HepG2 (cell line): Measurements from ENCODE around the gene ERLEC1. TPM values are rescaled to one million over a fixed set of nuclear protein-coding genes. Genes with fewer than 3 reads are reported as not detected.
"Not testable (repeated sequence)": the region's sequence is repeated elsewhere in the genome, so short reads cannot be mapped to it uniquely, and the experiment has no call there.

ENCODE experiments used
- ATAC-seq: fragments of 200-7000 bp; cut with Tn5 transposase; 3 replicates; pipeline ENCODE4 v1.9.1; 2020; ENCODE audit warnings: mild to moderate bottlenecking, moderate library complexity
- BruUV-seq: library from RNA; stranded (reverse); fragments of 400-500 nt; replicated peaks from 2 replicates; lab custom pipeline; 2021; lab: Mats Ljungman, UMichigan
- CTCF ChIA-PET: fragments of 300-600 bp; formaldehyde crosslinking; extraction: SDS; loops from one replicate; lab custom pipeline; 2021; ENCODE audit warnings: low total read pairs, inconsistent platforms, low intra/inter-chr PET ratio; lab: Yijun Ruan, JAX
- POLR2A ChIA-PET: fragments of 350-600 bp; sonication (Branson Sonifier 250); formaldehyde crosslinking; loops from one replicate; lab custom pipeline; 2020; ENCODE audit warnings: antibody characterized with exemption, inconsistent platforms; lab: Yijun Ruan, JAX
- DNase-seq: peaks from one replicate; pipeline ENCODE4 v3.0.0-alpha.2; 2015; ENCODE audit warnings: low spot score
- FAIRE-seq: peaks from 3 replicates; lab custom pipeline; 2011; peaks lifted over from hg19 to GRCh38; lab: Jason Lieb, UNC
- H2AFZ ChIP-seq: one replicate; pipeline ENCODE4 v1.6.1; 2011; ENCODE audit warnings: low read length, inconsistent platforms
- H3K27ac ChIP-seq: fragments of 300-600 bp; 3 replicates; pipeline ENCODE4 v1.8.0; 2011; ENCODE audit warnings: mixed run types, mild to moderate bottlenecking, mixed read lengths, low read length, inconsistent platforms; ENCODE audit not compliant: insufficient read depth; ENCODE audit errors: extremely low read length
- H3K27me3 ChIP-seq, 2 experiments: fragments of 200-600 bp in 1 of 2; 2 replicates in 1 of 2; 3 replicates in 1 of 2; pipeline versions ENCODE4 v1.6.0 to v1.8.0; 2011; ENCODE audit warnings: low read length in 2 of 2, mild to moderate bottlenecking in 2 of 2, moderate library complexity in 2 of 2, inconsistent platforms in 1 of 2; ENCODE audit not compliant: insufficient read depth in 2 of 2, control insufficient read depth in 1 of 2
- H3K36me3 ChIP-seq, 2 experiments: fragments of 200-600 bp in 1 of 2; replicated peaks in 1 of 2; 2 replicates in 1 of 2; 3 replicates in 1 of 2; pipeline versions ENCODE4 v1.5.1 to v1.8.0; 2011; ENCODE audit warnings: low read length in 2 of 2, inconsistent platforms in 1 of 2; ENCODE audit not compliant: insufficient read depth in 2 of 2, control insufficient read depth in 1 of 2
- H3K4me1 ChIP-seq: 2 replicates; pipeline ENCODE4 v1.5.1; 2012; ENCODE audit warnings: low read length, inconsistent platforms; ENCODE audit not compliant: insufficient read depth
- H3K4me2 ChIP-seq: 2 replicates; pipeline ENCODE4 v1.6.0; 2011; ENCODE audit warnings: low read depth, low read length, inconsistent platforms
- H3K4me3 ChIP-seq, 3 experiments: fragments of 200-600 bp in 1 of 3; sonication (generic), shearing (Covaris generic) in 1 of 3; replicated peaks in 1 of 3; 2 replicates each; pipeline ENCODE4 v1.5.1; 2011 to 2016; ENCODE audit warnings: low read length in 3 of 3, inconsistent platforms in 2 of 3, low read depth in 2 of 3, mild to moderate bottlenecking in 2 of 3, control low read depth in 1 of 3, mixed read lengths in 1 of 3; ENCODE audit not compliant: insufficient read depth in 1 of 3
- H3K79me2 ChIP-seq: one replicate; pipeline ENCODE4 v1.6.1; 2011; ENCODE audit warnings: low read length, inconsistent platforms; ENCODE audit not compliant: insufficient read depth
- H3K9ac ChIP-seq: 2 replicates; pipeline ENCODE4 v1.6.0; 2011; ENCODE audit warnings: mild to moderate bottlenecking, low read depth, low read length, inconsistent platforms; ENCODE audit not compliant: insufficient read depth
- H3K9me3 ChIP-seq: 2 replicates; pipeline ENCODE4 v1.5.1; 2012; ENCODE audit warnings: mild to moderate bottlenecking, low read length
- H4K20me1 ChIP-seq: 2 replicates; pipeline ENCODE4 v1.6.0; 2011; ENCODE audit warnings: inconsistent platforms, mild to moderate bottlenecking, low read length, moderate library complexity; ENCODE audit not compliant: insufficient read depth
- CEBPG ChIP-seq: IDR thresholded peaks from 2 replicates; pipeline ENCODE4 v1.6.1; 2016
- EP300 ChIP-seq, 3 experiments: sonication (generic) in 1 of 3; formaldehyde crosslinking in 1 of 3; IDR thresholded peaks; 2 replicates each; pipeline versions ENCODE4 v1.5.1 to v1.6.1; 2011 to 2020; ENCODE audit warnings: low read depth in 2 of 3, low read length in 2 of 3, borderline replicate concordance in 1 of 3, improper control_type of control experiment in 1 of 3, mild to moderate bottlenecking in 1 of 3, missing genetic modification reagents in 1 of 3, moderate library complexity in 1 of 3
- GATAD1 ChIP-seq: IDR thresholded peaks from 2 replicates; pipeline ENCODE4 v1.6.1; 2016; ENCODE audit warnings: missing genetic modification reagents, missing compliant biosample characterization
- KAT8 ChIP-seq: IDR thresholded peaks from 2 replicates; pipeline ENCODE4 v1.6.1; 2016; ENCODE audit warnings: missing genetic modification reagents, missing compliant biosample characterization
- KLF16 ChIP-seq, 2 experiments: sonication (generic) in 1 of 2; formaldehyde crosslinking in 1 of 2; IDR thresholded peaks; 2 replicates each; pipeline versions ENCODE4 v1.6.1 to v1.8.0; 2016 to 2023; ENCODE audit warnings: missing genetic modification reagents in 2 of 2, missing compliant biosample characterization in 1 of 2
- KLF6 ChIP-seq: IDR thresholded peaks from 2 replicates; pipeline ENCODE4 v1.8.0; 2016; ENCODE audit warnings: missing biosample characterization, missing genetic modification reagents
- KMT2A ChIP-seq: sonication (generic); formaldehyde crosslinking; IDR thresholded peaks from 2 replicates; pipeline ENCODE4 v1.4.0; 2020; ENCODE audit warnings: missing genetic modification reagents
- MED1 ChIP-seq: sonication (generic); formaldehyde crosslinking; IDR thresholded peaks from 2 replicates; pipeline ENCODE4 v1.4.0; 2020; ENCODE audit warnings: missing genetic modification reagents
- MEF2D ChIP-seq: sonication (generic); formaldehyde crosslinking; IDR thresholded peaks from 2 replicates; pipeline ENCODE4 v1.5.1; 2020; ENCODE audit warnings: mild to moderate bottlenecking, missing genetic modification reagents
- MIER2 ChIP-seq: IDR thresholded peaks from 2 replicates; pipeline ENCODE4 v1.6.1; 2016; ENCODE audit warnings: missing biosample characterization, missing genetic modification reagents
- MIER3 ChIP-seq: IDR thresholded peaks from 2 replicates; pipeline ENCODE4 v1.6.1; 2016; ENCODE audit warnings: missing compliant biosample characterization, borderline replicate concordance
- NCOR1 ChIP-seq: fragments of 200-600 bp; sonication (generic); IDR thresholded peaks from 2 replicates; pipeline ENCODE4 v1.7.0; 2017; ENCODE audit warnings: antibody characterized with exemption, low read length, borderline replicate concordance
- PAXIP1 ChIP-seq: sonication (generic); formaldehyde crosslinking; conservative IDR thresholded peaks from 2 replicates; pipeline ENCODE4 v1.4.0; 2020; ENCODE audit warnings: mild to moderate bottlenecking, missing genetic modification reagents, moderate library complexity
- RARA ChIP-seq: IDR thresholded peaks from 2 replicates; pipeline ENCODE4 v1.6.1; 2016; ENCODE audit warnings: missing genetic modification reagents, missing compliant biosample characterization
- SALL1 ChIP-seq: sonication (generic); formaldehyde crosslinking; IDR thresholded peaks from 2 replicates; pipeline ENCODE4 v1.8.0; 2022; ENCODE audit warnings: mild to moderate bottlenecking, missing genetic modification reagents
- SAP130 ChIP-seq: IDR thresholded peaks from 2 replicates; pipeline ENCODE4 v1.6.1; 2016; ENCODE audit warnings: low read depth
- SRF ChIP-seq: IDR thresholded peaks from 2 replicates; pipeline ENCODE4 v1.6.1; 2011; ENCODE audit warnings: mild to moderate bottlenecking, low read depth, low read length, moderate library complexity
- TOE1 ChIP-seq: sonication (generic); formaldehyde crosslinking; IDR thresholded peaks from 2 replicates; pipeline ENCODE4 v1.4.0; 2020; ENCODE audit warnings: mild to moderate bottlenecking, missing genetic modification reagents
- ZKSCAN8 ChIP-seq: IDR thresholded peaks from 2 replicates; pipeline ENCODE4 v1.6.1; 2016; ENCODE audit warnings: borderline replicate concordance, missing genetic modification reagents, missing compliant biosample characterization
- ZNF205 ChIP-seq: IDR thresholded peaks from 2 replicates; pipeline ENCODE4 v1.6.1; 2018; ENCODE audit warnings: missing biosample characterization, missing genetic modification reagents
- WGBS: methylation state at CpG from one replicate; pipeline ENCODE4 v1.1.6; 2017; ENCODE audit warnings: low lambda C conversion rate; 5-methylcytosine and 5-hydroxymethylcytosine counted together
- in situ Hi-C: cut with HindIII; loops from 2 replicates; pipeline ENCODE4 v1.10.0; 2017; ENCODE audit warnings: low pct_unique_long_range_greater_than_20kb; ENCODE audit not compliant: extremely low pct_ligation_motif_present
- intact Hi-C: fragments of 100-400 bp; cut with micrococcal nuclease; formaldehyde crosslinking; loops from one replicate; pipeline ENCODE4 v1.10.0; 2022; ENCODE audit not compliant: unreplicated experiment
- polyA plus RNA-seq, 8 experiments: library from polyadenylated mRNA; depleted of rRNA in 3 of 8; stranded (reverse) in 7 of 8; unstranded in 1 of 8; fragments of >200 nt; fragmentation: Illumina TruSeq in 4 of 8; extraction: Trizol in 4 of 8; gene quantifications; 2 replicates each; pipeline versions ENCODE4 v1.2.1 to v1.2.3, GENCODE V29; 2011 to 2016; ENCODE audit warnings: low read depth in 4 of 8, missing spikeins in 1 of 8, mixed read lengths in 1 of 8; ENCODE audit not compliant: insufficient read depth in 1 of 8
- total RNA-seq, 5 experiments: library from RNA; depleted of rRNA; stranded (reverse); fragments of >200 nt; fragmentation: Illumina TruSeq; extraction: Trizol; gene quantifications; 2 replicates each; pipeline ENCODE4 v1.2.3, GENCODE V29; 2016; ENCODE audit warnings: low read depth in 1 of 5
- TF ChIP-seq, protein P1 (sequence below): IDR thresholded peaks from 2 replicates; pipeline ENCODE4 v1.6.1; 2016; ENCODE audit warnings: mild to moderate bottlenecking

Gene ERLEC1
- total and polyA plus RNA-seq, 2 of the 13 experiments (the other 11 are each of a cell fraction or from before 2014, with no cell fraction given) = 87.3 to 88.4 TPM

DNA sequence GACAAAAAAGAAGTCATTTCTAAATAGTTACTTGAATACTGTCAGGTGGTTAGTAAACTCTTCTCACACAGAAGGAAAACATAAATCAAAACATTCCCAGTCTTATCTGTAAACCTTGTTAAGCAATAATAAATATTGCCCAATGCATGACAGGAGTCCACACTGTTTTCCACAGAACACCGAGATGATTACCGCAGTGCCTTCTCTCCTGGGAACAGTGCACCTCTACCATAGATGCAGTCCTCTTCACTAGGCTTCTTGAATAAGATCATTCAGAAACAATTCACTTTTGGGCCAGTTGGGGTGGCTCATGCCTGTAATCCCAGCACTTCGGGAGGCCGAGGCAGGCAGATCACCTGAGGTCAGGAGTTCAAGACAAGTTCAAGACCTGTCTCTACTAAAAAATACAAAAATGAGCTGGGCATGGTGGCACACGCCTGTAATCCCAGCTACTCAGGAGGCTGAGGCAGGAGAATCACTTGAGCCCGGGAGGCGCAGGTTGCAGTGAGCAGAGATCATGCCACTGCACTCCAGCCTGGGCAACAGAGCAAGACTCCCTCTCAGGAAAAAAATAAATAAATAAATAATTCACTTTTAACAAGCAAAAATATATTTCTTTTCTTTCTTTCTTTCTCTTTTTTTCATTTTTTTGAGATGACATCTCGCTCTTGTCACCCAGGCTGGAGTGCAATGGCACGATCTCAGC, 64.4 kb downstream of the ERLEC1 start:
- FAIRE-seq = peak; percentile 76
- BruUV-seq, H3K4me3 ChIP-seq, CTCF ChIA-PET, H3K9ac ChIP-seq, H4K20me1 ChIP-seq, H3K27me3 ChIP-seq, POLR2A ChIA-PET, H3K79me2 ChIP-seq, in situ Hi-C loops, H3K9me3 ChIP-seq, H2AFZ ChIP-seq: not testable (repeated sequence)
- peak overlapping the region; percentile 30 for H3K4me2 ChIP-seq
- H3K36me3 ChIP-seq = peaks cover 3 to 17% of the 10 kb centered on the region in 2 experiments; a peak in 3 of 5 replicates
- peak overlapping the region; percentile 41 for H3K27ac ChIP-seq
- ATAC-seq = peak; percentile 93
- WGBS = 54% methylated on average over 9 of the region's 9 CpGs
- peaks cover 38% of the 10 kb centered on the region for H3K4me1 ChIP-seq
- DNase-seq = peak; percentile 84
- intact Hi-C loops = loop anchor here (1.0 kb wide), 1 partner anchor 24 kb away; no protein-coding TSS in a partner anchor
- TF ChIP-seq KAT8 (peak; percentile 65; the same call in 1 of the 2 replicates), MIER3 (CRISPR knock-in tag) (peak; percentile 73; the same call in 1 of the 2 replicates), ZKSCAN8 (CRISPR knock-in tag) (0 out of 2 replicates have a peak, but pooled peaks have one; percentile 22), PAXIP1 (CRISPR knock-in tag) (peak; percentile 72), CEBPG (CRISPR knock-in tag) (peak; percentile 99), SALL1 (peak; percentile 97), KMT2A (peak; percentile 33; the same call in 1 of the 2 replicates), NCOR1 (peak; percentile 88), MIER2 (0 out of 2 replicates have a peak, but pooled peaks have one; percentile 36), SRF (0 out of 2 replicates have a peak, but pooled peaks have one; percentile 24), KLF6 (CRISPR knock-in tag) (0 out of 2 replicates have a peak, but pooled peaks have one; percentile 26), GATAD1 (0 out of 2 replicates have a peak, but pooled peaks have one; percentile 44), SAP130 (CRISPR knock-in tag) (peak; percentile 78), MEF2D (CRISPR knock-in tag) (peak; percentile 73; the same call in 1 of the 2 replicates), EP300 (IDR thresholded peaks at IDR 0.05; ENCODE audit: low read depth in 2 of 2, low read length in 2 of 2) (peak; percentile 68 to 87; a peak in 3 of 4 replicates), EP300 (CRISPR knock-in tag; IDR thresholded peaks at IDR 0.05; ENCODE audit: borderline replicate concordance) (peak; percentile 59), ZNF205 (CRISPR knock-in tag) (peak; percentile 67; the same call in 1 of the 2 replicates), KLF16 (CRISPR knock-in tag; IDR thresholded peaks at IDR 0.05) (peak in 1 of 2 experiments; percentile 91; a peak in 2 of 4 replicates), MED1 (CRISPR knock-in tag) (peak; percentile 65), TOE1 (CRISPR knock-in tag) (peak; percentile 39; the same call in 1 of the 2 replicates), RARA (peak; percentile 74)
- TF ChIP-seq, protein P1, sequence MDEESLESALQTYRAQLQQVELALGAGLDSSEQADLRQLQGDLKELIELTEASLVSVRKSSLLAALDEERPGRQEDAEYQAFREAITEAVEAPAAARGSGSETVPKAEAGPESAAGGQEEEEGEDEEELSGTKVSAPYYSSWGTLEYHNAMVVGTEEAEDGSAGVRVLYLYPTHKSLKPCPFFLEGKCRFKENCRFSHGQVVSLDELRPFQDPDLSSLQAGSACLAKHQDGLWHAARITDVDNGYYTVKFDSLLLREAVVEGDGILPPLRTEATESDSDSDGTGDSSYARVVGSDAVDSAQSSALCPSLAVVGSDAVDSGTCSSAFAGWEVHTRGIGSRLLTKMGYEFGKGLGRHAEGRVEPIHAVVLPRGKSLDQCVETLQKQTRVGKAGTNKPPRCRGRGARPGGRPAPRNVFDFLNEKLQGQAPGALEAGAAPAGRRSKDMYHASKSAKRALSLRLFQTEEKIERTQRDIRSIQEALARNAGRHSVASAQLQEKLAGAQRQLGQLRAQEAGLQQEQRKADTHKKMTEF (CRISPR knock-in tag) = peak; percentile 74; the same call in 1 of the 2 replicates
